Right kidney (tissue), 1 donor: ENCODE data around the gene LASP1.

Experiments used
- DNase-seq: peaks from one replicate; pipeline ENCODE4 v3.0.0-alpha.2; 2016

LASP1 gene

DNA sequence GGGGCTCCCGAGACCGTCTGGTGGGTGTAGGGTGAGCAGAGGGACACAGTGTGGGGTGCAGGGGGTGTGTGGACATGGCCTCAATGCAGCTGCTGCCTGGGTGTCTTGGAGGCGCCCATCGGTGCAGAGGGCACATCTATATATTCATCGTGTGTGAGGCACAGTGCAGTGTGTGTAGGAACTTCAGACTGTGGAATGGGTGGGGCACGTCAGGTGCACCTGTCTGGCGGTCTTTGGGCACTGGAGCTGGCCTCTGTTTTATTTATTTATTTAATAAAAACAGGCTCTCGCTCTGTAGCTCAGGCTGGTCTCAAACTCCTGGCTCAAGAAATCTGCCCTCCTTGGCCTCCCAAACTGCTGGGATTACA, 16.8 kb downstream of the LASP1 start:
- DNase-seq = no peak

DNA sequence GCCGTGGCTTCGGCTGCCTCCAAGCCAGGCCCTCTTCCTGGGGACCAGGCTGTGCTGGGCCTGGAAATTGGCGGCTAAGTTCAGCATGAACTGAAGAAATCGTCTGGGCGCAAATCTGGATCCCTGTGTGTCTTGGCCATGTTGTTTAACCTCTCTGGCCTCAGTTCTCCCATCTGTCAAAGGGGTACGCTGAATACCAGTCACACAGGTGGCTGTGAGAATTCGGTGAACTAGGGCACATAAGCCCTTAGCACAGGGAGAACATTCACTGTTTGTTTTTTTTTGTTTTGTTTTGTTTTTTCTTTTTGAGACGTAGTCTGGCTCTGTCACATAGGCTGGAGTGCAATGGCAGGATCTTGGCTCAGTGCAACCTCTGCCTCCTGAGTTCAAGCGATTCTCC, 19.0 kb downstream of the LASP1 start:
- no peak for DNase-seq

DNA sequence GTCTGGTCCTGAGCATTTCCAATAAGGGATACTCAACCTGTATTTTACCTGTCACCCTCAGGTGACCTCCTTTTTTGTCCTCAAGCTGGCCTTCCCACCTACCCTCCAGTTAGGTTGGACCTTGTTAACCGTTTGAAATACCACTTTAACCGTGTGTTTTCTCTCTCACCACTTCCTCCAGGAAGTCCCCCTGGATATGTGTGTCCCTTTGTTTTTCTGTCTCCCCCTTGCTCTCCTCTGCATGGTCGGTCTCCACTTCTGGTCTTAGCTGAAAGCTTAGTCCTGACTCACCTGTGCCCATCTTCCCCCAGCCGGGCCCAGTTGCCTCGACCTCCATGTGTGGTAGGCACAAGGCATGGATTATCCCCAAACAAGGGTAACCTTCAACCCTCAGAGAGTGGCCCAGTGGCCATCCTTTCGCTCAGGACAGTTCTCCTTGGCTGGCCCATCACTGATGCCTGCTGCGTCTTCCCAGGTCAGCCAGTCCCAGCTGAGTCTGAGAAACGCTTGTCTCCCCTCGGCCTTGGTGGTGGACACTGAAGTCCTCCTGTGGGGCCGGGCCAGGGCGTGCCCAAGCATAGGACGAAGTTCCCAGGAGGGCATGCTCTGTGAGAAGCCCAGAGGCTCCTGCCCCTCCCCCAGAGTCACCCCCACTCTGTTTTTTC, 20.0 kb downstream of the LASP1 start:
- no peak for DNase-seq

DNA sequence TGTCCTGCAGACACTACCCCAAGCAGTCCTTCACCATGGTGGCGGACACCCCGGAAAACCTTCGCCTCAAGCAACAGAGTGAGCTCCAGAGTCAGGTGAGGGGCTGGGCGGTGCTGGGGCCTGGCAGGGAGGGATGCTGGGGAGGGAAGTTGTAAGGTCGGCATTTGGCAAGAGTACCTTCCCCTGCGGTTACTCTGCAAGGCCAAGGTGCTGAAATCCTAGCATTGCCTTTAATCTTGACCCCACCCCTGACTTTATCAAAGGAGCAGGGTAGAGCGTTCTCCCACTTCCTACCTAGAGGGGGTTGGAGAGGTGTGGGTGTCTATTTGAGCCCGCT, 20.5 kb downstream of the LASP1 start:
- no peak for DNase-seq

DNA sequence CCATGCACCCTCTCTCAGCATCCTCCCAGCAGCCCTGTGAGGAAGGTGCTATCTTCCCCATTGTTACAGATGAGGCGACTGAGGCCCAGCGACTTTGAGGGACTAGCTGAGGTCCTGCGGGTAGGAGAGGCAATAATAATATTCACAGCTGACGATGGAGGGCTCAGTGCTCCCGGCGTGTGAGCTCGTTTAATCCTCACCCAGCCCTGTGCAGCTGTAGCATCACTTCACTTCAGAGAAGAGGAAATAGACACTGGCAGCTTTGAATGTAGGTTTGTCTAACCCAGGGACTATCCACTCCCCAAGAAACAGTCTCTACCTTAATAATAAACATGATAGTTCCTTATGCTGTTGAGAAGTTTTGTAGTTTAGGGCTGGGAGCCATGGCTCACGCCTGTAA, 21.6 kb downstream of the LASP1 start:
- no peak for DNase-seq

DNA sequence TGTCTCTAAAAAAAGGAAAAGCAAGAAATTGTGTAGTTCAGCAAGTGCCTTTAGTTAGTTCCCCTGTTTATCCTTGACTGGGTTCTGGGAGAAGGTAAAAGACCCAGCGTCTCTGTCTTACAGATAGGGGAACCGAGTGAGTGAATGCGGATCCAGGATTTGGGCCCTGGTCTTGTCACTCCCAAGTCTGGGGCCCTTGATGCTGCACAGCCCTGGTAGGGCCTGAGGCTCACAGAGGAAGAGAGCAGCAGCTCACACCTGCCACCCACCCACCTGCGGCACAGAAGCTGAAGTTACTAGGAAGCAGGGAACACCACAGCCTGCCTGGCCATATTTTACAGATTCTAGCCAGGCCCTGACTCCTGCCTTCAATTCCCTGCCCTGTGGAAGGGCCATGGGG, 22.2 kb downstream of the LASP1 start:
- DNase-seq = no peak

DNA sequence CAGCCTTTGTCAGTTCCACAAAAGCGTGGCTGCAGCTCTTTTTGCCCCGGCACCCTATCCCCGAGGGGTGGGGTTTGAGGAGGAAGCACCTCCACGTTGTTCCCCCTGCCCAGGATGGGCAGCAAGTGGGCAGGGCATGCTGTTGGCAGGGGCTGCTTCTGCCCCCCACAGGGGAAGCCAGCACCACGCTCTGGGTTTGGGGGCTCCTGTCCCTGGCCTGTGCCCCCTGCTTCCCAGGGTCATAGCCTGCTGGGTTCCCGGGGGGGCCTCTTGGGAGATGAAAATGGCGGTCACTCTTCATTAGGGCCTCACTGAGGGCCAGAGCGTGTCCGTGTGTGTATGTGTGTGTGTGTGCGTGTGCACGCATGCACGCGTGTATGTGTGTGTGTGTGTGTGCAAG, 22.8 kb downstream of the LASP1 start:
- no peak for DNase-seq

DNA sequence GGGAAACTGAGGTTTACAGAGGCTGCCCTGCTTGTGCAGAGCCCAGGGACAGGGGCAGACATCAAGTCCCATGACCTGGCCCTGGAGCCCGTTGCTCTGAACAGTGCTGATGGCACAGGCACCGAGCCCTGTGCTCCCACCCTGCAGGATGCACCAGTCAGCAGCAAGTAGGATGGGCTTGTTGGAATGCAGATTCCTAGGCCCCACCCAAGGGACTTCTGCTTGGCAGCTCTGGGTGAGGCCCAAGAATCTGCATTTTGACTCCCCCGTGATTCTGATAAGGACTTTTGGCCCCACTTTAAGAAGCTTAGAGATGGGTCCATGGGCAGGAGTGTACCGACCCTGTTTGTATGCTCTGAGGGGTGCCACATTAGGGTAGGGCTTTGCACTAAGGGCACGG, 23.3 kb downstream of the LASP1 start:
- no peak for DNase-seq

DNA sequence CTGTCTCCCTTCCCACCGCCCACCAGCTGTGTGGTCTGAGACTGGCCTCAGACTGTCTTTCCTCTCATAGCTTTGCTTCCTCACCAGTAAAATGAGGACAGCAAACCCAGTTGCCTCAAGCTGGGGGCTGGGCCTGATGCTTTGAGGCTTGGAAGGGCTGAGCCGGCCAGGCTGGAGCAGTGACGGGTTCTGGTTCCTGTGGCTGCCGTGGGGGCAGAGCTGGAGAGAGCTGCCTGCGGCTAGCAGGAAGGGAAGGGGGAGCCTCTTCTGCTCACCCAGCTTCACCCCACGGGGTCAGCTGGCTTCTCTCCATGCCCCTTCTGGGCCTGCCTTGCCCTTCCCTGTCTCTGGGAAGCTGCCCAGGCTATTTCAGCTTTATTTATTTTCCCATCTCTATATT, 23.7 kb downstream of the LASP1 start:
- DNase-seq = no peak

DNA sequence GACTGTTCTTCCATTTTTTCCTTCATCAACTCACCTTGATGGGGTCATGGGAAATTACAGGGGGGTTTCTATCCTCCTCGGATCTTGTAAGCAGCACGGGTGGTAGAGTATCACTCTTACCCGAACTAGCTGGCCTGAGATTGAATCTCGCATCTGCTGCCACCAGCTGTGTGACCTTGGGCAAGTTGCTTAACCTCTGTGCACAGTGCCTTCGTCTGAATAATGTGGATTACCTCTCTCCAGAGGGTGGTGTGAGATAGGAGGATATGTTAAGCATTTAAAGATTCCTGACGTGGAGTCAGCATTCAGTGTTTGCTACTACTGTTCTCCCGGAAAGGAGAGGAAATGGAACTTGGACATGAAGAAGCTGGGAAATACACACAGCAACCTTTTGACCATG, 24.4 kb downstream of the LASP1 start:
- DNase-seq = no peak

DNA sequence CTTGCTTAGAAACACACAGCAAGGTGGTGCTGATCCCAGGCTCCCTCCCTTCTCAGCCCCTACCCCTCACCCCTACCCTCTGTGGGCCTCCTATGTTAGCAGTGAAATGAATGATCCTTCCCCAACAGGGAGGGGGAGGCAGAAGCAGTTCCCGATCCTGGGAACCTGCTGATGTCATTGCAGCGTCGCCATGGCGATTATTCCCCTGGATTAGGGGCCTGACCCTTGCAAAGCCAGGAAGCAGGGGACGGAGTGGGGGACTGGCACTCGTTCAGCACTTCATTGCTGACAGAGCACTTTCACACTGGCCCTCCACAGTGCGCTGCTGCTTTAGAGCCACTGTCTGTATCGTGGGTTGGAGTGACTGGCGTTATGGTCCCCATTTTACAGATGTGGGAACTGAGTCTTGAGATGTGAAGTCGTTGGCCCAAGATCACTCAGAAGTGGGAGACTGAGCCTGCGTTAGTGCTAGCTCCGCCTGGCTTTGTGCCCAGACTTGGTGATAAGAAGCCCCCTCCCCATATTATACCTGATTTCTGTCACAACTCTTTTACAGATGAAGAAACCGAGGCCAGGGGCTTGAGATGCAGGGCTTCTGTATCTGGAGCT, 26.6 kb downstream of the LASP1 start:
- no peak for DNase-seq

DNA sequence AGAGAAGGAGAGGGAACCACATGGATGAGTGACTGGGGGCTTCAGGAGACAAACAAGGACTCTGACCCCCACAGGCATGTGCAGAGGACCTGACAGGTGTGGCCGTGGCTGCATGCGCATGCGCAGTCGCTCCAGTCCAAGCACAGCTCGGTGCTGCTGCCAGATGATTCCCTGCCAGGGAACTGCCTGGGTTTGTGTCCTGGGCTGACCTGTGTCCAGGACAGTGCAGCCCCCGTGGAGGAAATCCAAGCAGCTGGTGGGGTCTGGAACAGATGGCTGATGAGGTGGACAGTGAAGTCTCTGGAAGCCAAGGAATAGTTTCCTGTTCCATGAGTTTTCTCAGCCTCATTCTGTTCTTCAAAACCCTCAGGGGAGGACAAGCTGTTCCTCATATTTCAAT, 27.3 kb downstream of the LASP1 start:
- no peak for DNase-seq

DNA sequence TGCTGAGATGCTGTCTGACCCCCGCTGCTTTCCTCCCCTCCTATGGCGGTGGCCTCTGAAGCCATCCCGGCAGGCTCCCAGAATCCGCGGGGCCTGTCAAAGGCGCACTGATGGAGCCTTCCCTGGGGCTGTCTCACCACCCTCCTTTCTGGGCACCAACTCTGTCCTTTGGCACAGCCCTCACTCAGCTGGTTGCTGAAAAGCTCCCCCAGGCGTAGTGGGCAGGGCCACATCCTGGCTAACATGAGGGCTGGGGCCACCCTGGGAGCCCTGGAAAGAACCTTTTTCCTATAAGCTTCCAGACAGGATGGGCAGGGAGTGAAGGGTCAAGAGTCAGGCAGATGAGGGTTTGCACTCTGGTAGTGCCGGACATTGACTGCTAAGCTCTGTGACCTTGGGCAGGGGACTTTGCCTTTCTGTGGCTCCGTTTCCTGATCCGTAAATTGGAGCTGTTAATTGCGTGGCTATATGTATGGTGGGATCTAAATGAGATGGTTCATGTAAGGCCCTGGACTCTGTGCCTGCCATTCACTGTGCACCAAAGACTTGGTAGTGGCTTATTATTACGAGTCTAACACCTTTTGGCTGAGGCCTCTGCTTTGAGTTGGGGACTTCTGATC, 27.9 kb downstream of the LASP1 start:
- no peak for DNase-seq

DNA sequence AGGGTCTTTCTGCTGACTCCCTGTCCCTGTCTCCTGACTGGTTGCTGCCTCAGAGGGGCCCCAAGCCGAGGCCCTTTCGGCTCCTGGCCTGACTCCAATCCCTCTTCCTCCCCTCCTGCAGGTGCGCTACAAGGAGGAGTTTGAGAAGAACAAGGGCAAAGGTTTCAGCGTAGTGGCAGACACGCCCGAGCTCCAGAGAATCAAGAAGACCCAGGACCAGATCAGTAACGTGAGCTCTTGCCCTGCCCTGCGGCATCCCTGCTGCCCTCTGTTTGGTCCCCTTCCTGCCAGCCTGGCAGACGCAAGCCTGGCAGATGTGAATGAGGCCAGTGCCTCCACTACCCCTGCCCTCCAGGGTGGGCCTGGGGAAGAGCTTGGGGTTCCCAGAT, 28.4 kb downstream of the LASP1 start:
- DNase-seq = no peak

DNA sequence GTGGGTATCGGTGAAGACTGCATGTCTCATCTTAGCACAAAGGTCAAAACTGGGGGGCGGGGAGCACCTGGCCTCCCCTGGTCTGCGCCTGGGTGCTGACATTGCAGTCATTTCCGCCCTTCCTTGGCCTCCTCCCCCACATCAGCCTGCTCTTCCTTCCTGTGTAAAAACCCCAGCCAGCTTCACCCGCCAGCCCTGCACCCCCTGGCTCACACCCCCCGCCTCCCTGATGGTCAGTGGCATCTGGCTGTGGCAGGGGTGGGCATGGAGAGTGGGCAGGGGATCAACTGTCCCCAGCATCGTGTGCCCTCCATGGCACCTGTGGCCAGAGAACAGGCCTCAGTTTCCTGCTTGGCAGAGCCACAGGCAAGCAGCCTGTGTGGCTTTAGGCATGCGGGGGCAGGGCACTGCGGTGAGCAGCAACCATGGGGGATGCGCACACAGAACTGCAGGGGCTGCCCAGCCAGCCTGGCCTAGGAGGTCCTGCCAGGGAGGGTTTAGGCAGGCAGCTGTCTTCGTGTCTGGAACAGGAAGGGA, 29.0 kb downstream of the LASP1 start:
- DNase-seq = no peak

DNA sequence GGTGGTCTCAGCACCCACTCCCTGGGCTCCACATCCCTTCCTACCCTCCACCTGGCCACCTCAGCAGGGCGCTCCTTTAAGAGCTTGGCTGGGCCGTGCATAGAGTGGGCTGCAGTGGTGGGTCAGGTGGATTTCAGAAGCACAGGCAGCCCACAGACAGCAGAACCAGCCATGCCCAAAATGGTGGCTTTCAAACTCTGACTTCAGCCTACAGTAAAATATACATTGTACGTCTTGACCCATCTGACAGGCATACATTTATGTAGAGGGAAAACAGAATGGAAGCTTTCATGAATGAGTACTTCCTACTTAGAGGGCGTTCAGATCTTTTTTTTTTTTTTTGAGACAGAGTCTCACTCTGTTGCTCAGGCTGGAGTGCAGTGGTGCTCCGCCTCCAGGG, 29.6 kb downstream of the LASP1 start:
- DNase-seq = no peak

DNA sequence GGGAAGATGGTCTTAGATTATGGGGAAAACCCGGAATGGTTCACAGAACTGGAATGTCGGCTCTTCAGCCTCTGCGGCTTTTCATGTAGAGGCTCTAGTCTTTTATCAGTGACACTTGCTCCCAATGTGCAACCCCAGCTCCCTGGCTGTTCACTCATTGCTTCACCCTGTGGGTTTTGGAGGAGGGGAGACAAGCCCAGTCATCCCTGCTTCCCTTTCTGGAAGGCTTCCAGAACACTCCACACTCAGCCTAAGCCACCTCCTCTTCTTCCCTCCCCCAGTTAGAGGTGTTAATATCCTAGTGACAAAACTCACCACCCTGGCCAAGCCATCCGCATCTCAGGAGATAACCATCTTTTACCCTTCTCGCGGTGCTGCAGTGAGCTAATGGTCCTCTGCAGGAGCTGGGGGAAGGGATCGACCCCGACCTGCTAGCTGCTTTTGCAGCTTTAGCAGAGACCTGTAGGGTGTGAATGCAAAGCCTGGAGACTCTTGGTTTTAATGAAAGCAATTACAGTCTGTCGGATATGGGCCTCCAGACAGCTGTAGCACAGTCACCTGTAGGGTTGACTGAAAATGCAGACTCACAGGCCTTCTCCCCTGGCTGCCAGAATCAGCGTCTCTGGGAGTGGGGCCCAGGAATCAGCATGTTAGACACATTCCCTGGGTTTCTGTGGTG, 31.3 kb downstream of the LASP1 start:
- DNase-seq = no peak

DNA sequence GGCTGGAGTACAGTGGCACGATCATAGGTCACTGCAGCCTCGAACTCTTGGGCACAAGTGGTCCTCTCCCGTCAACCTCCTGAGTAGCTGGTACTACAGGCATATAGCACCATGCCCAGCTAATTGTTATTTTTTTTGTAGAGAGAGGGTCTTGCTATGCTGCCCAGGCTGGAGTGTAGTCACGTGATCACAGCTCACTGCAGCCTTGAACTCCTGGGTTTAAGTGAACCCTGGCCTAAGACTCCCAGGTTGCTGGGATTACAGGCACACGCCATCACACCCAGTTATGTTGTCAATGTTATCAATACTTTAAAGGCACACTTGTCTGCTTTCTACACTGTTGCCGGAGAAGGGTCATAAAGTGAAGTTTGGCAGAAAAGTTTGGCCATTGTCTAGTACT, 33.5 kb downstream of the LASP1 start:
- no peak for DNase-seq

DNA sequence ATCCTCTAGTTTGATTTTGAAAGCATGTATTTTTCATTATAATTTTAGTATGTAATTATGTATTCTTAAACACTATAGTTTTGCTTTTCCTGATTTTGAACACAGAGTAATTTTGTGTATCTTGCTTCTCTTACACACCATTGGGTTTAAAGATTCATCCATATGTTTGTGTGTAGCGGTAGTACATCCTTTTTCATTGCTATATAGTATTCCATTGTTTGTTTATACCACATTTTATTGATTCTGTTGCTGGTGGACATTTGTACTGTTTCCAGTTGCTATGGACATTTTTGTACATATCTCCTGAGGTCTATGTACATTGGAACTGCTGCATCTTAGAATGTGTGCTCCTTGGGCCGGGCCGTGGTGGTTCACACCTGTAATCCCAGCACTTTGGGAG, 35.0 kb downstream of the LASP1 start:
- DNase-seq = no peak

DNA sequence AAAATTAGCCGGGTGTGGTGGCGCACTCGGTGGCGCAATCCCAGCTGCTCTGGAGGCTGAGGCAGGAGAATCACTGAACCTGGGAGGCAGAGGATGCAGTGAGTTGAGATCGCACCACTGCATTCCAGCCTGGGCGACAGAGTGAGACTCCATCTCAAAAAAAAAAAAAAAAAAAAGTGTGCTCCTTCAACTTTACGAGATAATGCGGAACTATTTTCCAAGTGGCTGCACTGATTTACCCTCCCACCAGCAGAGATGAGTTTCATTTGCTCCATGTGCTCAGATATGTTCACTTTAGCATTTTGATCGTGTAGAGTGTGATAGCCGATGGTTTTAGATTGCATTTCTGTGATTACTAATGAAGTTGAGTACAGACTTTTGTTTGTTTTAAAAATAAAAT, 35.5 kb downstream of the LASP1 start:
- no peak for DNase-seq

DNA sequence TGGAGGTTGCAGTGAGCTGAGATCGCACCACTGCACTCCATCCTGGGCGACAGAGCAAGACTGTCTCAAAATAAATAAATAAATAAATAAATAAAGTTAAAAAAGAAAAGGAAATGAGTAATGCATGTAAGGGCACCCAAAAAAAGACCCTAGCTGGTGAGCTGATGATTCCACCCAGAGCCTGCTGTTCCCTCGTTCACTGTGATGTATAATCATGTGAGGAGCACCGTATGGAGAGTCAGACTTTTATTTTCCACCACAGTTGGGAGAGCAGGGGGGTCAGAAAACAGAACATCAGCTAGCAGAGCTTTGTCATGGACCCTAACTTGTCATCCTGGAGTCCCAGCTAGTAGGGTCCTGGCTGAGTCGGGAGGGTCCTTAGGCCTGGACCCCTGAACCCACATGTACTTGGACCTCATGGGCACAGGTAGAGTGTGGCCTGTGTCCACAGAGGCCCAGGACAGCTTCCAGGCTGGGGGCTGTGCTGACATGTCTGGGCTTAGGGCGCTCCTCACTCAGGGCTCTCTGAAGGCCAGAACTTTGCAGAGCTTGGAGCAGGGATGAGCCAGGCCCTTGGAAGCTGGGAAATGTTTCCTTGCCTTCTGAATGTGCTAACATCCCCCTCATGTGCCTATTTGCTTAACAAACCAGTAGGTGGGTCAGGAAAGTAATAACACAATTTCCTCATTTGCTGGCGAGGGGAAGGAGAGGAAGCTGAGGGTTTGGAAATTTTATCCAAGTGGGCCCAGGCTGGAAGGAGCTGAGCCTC, 36.8 kb downstream of the LASP1 start:
- DNase-seq = no peak

DNA sequence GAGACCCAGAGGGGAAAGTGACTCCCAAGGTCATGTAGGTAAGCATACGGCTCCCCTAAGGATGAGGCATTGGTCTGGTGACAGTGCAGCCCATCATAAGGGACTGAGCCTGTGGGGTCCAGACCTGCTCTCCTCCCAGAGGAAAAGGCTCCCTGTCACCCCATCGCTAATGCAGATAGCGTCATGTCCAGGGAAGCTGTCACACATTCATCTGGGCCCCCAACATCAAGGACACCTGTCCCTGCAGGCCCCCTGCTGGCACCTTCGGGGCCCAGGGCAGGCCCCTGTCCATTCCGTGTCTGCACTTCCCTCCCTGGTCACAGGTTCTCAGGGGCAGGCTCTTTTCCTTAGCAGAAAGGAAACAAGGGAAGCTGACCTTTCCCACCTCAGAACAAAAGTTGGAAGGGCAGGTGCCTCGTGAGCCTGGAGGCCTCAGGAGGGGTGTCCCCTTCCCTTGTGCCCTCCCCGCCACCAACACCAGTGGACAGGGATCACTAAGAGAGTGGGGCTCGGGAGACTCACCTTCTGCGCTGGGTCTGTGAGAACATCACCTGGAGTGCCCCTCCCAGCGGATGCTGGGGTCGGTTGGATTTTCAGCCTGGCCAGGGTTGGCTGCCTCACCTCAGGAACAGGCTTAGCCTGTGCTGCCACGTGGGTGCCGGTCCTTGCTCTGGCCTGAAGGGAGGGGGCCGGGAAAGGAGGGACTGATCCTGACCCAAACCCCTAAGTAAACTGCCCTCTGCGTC, 38.2 kb downstream of the LASP1 start:
- no peak for DNase-seq
